ENCODE measurements around the gene GPX3. TPM values are rescaled to one million over a fixed set of nuclear protein-coding genes. Genes with fewer than 3 reads are reported as not detected.

GPX3 gene
- total and polyA plus RNA-seq, 2 of the 13 experiments (the other 11 are each of a cell fraction or from before 2014, with no cell fraction given) = 33.8 to 1,892 TPM

DNA sequence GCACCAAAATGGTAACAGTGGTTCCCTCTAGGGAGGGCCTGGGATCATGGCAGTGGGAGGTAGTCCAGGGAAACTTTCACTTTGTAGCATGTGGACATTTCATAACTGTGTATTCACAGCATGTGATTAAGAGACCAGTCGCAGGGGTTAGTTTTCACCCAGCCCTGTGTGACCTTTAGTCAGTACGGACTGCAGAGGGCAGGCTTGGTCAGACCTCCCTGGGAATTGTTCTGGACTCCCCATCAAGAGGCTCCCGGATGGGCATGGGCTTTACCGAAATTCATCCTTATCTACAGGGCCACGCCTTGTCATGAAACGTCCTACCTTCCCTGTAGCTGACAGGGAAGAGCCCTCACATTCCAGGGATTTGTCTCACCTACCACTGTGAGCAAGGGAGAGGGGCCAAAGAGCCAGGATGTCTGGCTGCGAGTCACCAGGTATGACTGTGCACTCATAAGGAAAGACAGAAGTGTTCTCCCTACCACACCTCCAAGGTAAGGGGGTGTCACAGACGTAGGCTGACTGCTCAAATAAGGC is 19.9 kb downstream of the GPX3 start (continued):
- TF ChIP-seq ZNF512 (CRISPR knock-in tag; IDR thresholded peaks at IDR 0.05) (no peak), HBP1 (CRISPR knock-in tag; IDR thresholded peaks at IDR 0.05; ENCODE audit: low read depth) (no peak), KLF16 (CRISPR knock-in tag; IDR thresholded peaks at IDR 0.05) (0 out of 4 replicates have a peak, but pooled peaks of 1 of the 2 experiments have one; percentile 45), ARNT2 (CRISPR knock-in tag; IDR thresholded peaks at IDR 0.05; ENCODE audit: low read depth) (no peak), ELF3 (CRISPR knock-in tag; IDR thresholded peaks at IDR 0.05) (no peak; the same call in 1 of the 2 replicates), ZNF7 (CRISPR knock-in tag; IDR thresholded peaks at IDR 0.05) (no peak), TIGD3 (CRISPR knock-in tag; IDR thresholded peaks at IDR 0.05; ENCODE audit: borderline replicate concordance) (no peak), ZFP90 (CRISPR knock-in tag; IDR thresholded peaks at IDR 0.05; ENCODE audit: borderline replicate concordance) (no peak), DMAP1 (CRISPR knock-in tag; IDR thresholded peaks at IDR 0.05) (peak; percentile 69), ZKSCAN1 (IDR thresholded peaks at IDR 0.05; ENCODE audit: low read length) (no peak)
- TF ChIP-seq, protein P1, sequence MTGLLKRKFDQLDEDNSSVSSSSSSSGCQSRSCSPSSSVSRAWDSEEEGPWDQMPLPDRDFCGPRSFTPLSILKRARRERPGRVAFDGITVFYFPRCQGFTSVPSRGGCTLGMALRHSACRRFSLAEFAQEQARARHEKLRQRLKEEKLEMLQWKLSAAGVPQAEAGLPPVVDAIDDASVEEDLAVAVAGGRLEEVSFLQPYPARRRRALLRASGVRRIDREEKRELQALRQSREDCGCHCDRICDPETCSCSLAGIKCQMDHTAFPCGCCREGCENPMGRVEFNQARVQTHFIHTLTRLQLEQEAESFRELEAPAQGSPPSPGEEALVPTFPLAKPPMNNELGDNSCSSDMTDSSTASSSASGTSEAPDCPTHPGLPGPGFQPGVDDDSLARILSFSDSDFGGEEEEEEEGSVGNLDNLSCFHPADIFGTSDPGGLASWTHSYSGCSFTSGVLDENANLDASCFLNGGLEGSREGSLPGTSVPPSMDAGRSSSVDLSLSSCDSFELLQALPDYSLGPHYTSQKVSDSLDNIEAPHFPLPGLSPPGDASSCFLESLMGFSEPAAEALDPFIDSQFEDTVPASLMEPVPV (CRISPR knock-in tag; IDR thresholded peaks at IDR 0.05) = no peak
- TF ChIP-seq, protein P2, sequence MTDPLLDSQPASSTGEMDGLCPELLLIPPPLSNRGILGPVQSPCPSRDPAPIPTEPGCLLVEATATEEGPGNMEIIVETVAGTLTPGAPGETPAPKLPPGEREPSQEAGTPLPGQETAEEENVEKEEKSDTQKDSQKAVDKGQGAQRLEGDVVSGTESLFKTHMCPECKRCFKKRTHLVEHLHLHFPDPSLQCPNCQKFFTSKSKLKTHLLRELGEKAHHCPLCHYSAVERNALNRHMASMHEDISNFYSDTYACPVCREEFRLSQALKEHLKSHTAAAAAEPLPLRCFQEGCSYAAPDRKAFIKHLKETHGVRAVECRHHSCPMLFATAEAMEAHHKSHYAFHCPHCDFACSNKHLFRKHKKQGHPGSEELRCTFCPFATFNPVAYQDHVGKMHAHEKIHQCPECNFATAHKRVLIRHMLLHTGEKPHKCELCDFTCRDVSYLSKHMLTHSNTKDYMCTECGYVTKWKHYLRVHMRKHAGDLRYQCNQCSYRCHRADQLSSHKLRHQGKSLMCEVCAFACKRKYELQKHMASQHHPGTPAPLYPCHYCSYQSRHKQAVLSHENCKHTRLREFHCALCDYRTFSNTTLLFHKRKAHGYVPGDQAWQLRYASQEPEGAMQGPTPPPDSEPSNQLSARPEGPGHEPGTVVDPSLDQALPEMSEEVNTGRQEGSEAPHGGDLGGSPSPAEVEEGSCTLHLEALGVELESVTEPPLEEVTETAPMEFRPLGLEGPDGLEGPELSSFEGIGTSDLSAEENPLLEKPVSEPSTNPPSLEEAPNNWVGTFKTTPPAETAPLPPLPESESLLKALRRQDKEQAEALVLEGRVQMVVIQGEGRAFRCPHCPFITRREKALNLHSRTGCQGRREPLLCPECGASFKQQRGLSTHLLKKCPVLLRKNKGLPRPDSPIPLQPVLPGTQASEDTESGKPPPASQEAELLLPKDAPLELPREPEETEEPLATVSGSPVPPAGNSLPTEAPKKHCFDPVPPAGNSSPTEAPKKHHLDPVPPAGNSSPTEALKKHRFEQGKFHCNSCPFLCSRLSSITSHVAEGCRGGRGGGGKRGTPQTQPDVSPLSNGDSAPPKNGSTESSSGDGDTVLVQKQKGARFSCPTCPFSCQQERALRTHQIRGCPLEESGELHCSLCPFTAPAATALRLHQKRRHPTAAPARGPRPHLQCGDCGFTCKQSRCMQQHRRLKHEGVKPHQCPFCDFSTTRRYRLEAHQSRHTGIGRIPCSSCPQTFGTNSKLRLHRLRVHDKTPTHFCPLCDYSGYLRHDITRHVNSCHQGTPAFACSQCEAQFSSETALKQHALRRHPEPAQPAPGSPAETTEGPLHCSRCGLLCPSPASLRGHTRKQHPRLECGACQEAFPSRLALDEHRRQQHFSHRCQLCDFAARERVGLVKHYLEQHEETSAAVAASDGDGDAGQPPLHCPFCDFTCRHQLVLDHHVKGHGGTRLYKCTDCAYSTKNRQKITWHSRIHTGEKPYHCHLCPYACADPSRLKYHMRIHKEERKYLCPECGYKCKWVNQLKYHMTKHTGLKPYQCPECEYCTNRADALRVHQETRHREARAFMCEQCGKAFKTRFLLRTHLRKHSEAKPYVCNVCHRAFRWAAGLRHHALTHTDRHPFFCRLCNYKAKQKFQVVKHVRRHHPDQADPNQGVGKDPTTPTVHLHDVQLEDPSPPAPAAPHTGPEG (CRISPR knock-in tag; IDR thresholded peaks at IDR 0.05) = no peak
- TF ChIP-seq, protein P3, sequence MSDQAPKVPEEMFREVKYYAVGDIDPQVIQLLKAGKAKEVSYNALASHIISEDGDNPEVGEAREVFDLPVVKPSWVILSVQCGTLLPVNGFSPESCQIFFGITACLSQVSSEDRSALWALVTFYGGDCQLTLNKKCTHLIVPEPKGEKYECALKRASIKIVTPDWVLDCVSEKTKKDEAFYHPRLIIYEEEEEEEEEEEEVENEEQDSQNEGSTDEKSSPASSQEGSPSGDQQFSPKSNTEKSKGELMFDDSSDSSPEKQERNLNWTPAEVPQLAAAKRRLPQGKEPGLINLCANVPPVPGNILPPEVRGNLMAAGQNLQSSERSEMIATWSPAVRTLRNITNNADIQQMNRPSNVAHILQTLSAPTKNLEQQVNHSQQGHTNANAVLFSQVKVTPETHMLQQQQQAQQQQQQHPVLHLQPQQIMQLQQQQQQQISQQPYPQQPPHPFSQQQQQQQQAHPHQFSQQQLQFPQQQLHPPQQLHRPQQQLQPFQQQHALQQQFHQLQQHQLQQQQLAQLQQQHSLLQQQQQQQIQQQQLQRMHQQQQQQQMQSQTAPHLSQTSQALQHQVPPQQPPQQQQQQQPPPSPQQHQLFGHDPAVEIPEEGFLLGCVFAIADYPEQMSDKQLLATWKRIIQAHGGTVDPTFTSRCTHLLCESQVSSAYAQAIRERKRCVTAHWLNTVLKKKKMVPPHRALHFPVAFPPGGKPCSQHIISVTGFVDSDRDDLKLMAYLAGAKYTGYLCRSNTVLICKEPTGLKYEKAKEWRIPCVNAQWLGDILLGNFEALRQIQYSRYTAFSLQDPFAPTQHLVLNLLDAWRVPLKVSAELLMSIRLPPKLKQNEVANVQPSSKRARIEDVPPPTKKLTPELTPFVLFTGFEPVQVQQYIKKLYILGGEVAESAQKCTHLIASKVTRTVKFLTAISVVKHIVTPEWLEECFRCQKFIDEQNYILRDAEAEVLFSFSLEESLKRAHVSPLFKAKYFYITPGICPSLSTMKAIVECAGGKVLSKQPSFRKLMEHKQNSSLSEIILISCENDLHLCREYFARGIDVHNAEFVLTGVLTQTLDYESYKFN (CRISPR knock-in tag; conservative IDR thresholded peaks at IDR 0.05) = peak; percentile 22; the same call in 1 of the 2 replicates
